ENCODE data around the gene CRLF1.

Gene CRLF1

DNA sequence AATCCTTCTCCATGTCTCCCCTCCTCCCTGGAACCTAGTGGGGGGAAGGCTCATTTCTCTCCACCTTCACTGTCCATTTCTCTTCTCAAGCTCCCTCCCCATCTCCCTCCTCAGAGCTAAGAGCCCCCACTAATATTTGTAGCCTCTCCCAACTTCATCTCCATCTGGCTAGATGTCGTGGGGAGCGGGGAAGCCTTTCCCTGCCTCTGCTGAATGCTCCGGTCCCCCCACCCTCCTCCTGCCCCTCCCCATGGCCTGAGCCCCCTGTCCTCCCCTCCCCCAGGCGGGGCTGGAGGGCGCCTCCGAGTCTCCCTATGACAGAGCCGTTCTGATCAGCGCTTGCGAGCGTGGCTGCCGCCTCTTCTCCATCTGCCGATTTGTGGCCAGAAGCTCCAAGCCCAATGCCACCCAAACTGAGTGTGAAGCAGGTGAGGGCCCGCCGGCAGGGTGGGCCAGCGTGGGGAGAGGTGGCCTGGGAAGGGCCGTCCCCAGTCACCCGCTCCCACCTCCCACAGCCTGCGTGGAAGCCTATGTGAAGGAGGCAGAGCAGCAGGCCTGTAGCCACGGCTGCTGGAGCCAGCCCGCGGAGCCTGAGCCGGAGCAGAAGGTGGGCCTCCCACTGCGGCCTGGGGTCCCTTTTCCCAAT is 7.1 kb upstream of the CRLF1 start:
- no peaks in the 10 kb centered on the region for H3K4me1 ChIP-seq (ENCODE audit: insufficient read depth, low read length, severe bottlenecking)
- H3K27ac ChIP-seq (ENCODE audit: low read depth, low read length, poor library complexity, severe bottlenecking): no peak overlapping the region
- no peak overlapping the region for H3K4me3 ChIP-seq (ENCODE audit: low read depth, low read length, poor library complexity, severe bottlenecking)
- TF ChIP-seq EZH2 (IDR thresholded peaks at IDR 0.05; ENCODE audit: borderline replicate concordance, low read length): no peak
- TF ChIP-seq, protein P1, sequence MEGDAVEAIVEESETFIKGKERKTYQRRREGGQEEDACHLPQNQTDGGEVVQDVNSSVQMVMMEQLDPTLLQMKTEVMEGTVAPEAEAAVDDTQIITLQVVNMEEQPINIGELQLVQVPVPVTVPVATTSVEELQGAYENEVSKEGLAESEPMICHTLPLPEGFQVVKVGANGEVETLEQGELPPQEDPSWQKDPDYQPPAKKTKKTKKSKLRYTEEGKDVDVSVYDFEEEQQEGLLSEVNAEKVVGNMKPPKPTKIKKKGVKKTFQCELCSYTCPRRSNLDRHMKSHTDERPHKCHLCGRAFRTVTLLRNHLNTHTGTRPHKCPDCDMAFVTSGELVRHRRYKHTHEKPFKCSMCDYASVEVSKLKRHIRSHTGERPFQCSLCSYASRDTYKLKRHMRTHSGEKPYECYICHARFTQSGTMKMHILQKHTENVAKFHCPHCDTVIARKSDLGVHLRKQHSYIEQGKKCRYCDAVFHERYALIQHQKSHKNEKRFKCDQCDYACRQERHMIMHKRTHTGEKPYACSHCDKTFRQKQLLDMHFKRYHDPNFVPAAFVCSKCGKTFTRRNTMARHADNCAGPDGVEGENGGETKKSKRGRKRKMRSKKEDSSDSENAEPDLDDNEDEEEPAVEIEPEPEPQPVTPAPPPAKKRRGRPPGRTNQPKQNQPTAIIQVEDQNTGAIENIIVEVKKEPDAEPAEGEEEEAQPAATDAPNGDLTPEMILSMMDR (IDR thresholded peaks at IDR 0.05; ENCODE audit: low read length): no peak
- H3K36me3 ChIP-seq (ENCODE audit: insufficient read depth, low read length): no peaks in the 10 kb centered on the region
- H3K9me2 ChIP-seq (ENCODE audit: low read depth, low read length): no peaks in the 10 kb centered on the region
- no peaks in the 10 kb centered on the region for H3F3A ChIP-seq (ENCODE audit: insufficient read depth, low read length)
- no peak overlapping the region for H3K4me2 ChIP-seq (ENCODE audit: low read length)
- no peaks in the 10 kb centered on the region for H4K20me1 ChIP-seq (ENCODE audit: insufficient read depth, low read length)
- H3K79me2 ChIP-seq (ENCODE audit: insufficient read depth, low read length): no peaks in the 10 kb centered on the region
- H2AFZ ChIP-seq (ENCODE audit: low read length): no peak overlapping the region
- no peaks in the 10 kb centered on the region for H3K9me3 ChIP-seq (ENCODE audit: low read length)
- peaks cover 24% of the 10 kb centered on the region for H3K27me3 ChIP-seq (ENCODE audit: insufficient read depth, low read length)
- no peak overlapping the region for H3K9ac ChIP-seq (ENCODE audit: low read length)

DNA sequence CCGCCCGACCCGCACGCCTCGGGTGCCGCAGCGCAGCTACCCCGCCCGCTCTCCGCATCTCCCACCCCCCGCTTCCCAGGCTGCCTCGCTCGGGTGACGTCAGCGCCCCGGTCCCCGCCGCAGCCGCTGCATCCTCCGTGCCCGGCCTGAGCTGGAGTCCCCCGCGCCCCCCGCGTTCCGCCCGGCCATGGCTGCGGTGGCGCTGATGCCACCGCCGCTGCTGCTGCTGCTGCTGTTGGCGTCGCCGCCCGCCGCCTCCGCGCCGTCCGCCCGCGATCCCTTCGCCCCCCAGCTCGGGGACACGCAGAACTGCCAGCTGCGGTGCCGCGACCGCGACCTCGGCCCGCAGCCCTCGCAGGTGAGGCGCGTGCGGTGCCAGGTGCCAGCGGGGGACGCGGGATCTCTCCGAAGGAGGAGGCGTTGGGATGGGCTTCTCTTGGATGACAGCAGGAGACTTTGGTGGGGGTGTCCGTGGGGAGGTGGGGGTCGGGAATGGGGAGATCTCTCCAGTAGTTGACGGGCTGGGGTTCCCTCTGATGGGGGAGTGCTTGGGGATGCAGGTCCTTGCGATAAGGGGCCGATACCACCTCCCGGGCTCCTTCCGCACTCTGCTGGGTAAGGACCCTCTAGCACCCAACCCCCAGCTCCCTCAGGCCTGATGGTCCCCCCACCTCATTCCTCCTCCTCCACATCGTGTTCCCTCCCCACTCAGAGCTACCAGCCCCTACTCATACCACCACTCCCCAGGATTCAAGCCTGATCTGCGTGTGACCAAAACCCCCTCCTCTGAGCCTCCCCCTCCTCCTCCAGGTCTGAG is 6.4 kb upstream of the CRLF1 start, which contains the start of gene TMEM59L:
TSS of gene TMEM59L (plus strand) at position 99 of the 817 bp plus-strand sequence. CDS start at position 188, 89 bp downstream.
- Histone ChIP-seq H3K4me1 (ENCODE audit: insufficient read depth, low read length, severe bottlenecking) (no peaks in the 10 kb centered on the region), H3K4me2 (ENCODE audit: low read length) (peak within 1 kb of the TSS; percentile 29; the same call in 1 of the 2 replicates), H3K36me3 (ENCODE audit: insufficient read depth, low read length) (no peaks in the 10 kb centered on the region), H3F3A (ENCODE audit: insufficient read depth, low read length) (no peaks in the 10 kb centered on the region), H4K20me1 (ENCODE audit: insufficient read depth, low read length) (no peaks in the 10 kb centered on the region), H3K9me2 (ENCODE audit: low read depth, low read length) (no peaks in the 10 kb centered on the region), H3K4me3 (ENCODE audit: low read depth, low read length, poor library complexity, severe bottlenecking) (no peak within 1 kb of the TSS), H3K27me3 (ENCODE audit: insufficient read depth, low read length) (peaks cover 25% of the 10 kb centered on the region), H3K9ac (ENCODE audit: low read length) (no peak within 1 kb of the TSS), H3K79me2 (ENCODE audit: insufficient read depth, low read length) (no peaks in the 10 kb centered on the region), H3K27ac (ENCODE audit: low read depth, low read length, poor library complexity, severe bottlenecking) (no peak within 1 kb of the TSS), H2AFZ (ENCODE audit: low read length) (no peak within 1 kb of the TSS), H3K9me3 (ENCODE audit: low read length) (no peaks in the 10 kb centered on the region)
- TF ChIP-seq EZH2 (IDR thresholded peaks at IDR 0.05; ENCODE audit: borderline replicate concordance, low read length): no peak
- TF ChIP-seq, protein P1 (IDR thresholded peaks at IDR 0.05; ENCODE audit: low read length): no peak

GRCh38 chr19:18612051-18612771 is 5.6 kb upstream of the CRLF1 start:
- Histone ChIP-seq H3K4me1 (ENCODE audit: insufficient read depth, low read length, severe bottlenecking) (no peaks in the 10 kb centered on the region), H4K20me1 (ENCODE audit: insufficient read depth, low read length) (no peaks in the 10 kb centered on the region), H3K4me3 (ENCODE audit: low read depth, low read length, poor library complexity, severe bottlenecking) (no peak overlapping the region), H2AFZ (ENCODE audit: low read length) (no peak overlapping the region), H3K9me3 (ENCODE audit: low read length) (no peaks in the 10 kb centered on the region), H3K9ac (ENCODE audit: low read length) (no peak overlapping the region), H3K27ac (ENCODE audit: low read depth, low read length, poor library complexity, severe bottlenecking) (no peak overlapping the region), H3K4me2 (ENCODE audit: low read length) (peak overlapping the region; percentile 29; the same call in 1 of the 2 replicates), H3K9me2 (ENCODE audit: low read depth, low read length) (no peaks in the 10 kb centered on the region), H3K27me3 (ENCODE audit: insufficient read depth, low read length) (peaks cover 22% of the 10 kb centered on the region), H3K36me3 (ENCODE audit: insufficient read depth, low read length) (no peaks in the 10 kb centered on the region), H3K79me2 (ENCODE audit: insufficient read depth, low read length) (no peaks in the 10 kb centered on the region), H3F3A (ENCODE audit: insufficient read depth, low read length) (no peaks in the 10 kb centered on the region)
- TF ChIP-seq EZH2 (IDR thresholded peaks at IDR 0.05; ENCODE audit: borderline replicate concordance, low read length): no peak
- TF ChIP-seq, protein P1 (IDR thresholded peaks at IDR 0.05; ENCODE audit: low read length): no peak

All from OCI-LY1 (cell line).